Colonic mucosa (tissue), 4 donors: ENCODE data around the gene CSPG5. TPM values are rescaled to one million over a fixed set of nuclear protein-coding genes. Genes with fewer than 3 reads are reported as not detected.

Experiments
- DNase-seq: peaks from one replicate; pipeline ENCODE4 v3.0.0-alpha.2; 2020
- H3K27ac ChIP-seq: fragments of 200-600 bp; one replicate; pipeline ENCODE4 v1.8.0; 2021
- H3K27me3 ChIP-seq: fragments of 200-600 bp; one replicate; pipeline ENCODE4 v1.8.0; 2021
- H3K36me3 ChIP-seq: fragments of 200-600 bp; one replicate; pipeline ENCODE4 v1.8.0; 2021
- H3K4me1 ChIP-seq: fragments of 200-600 bp; one replicate; pipeline ENCODE4 v1.8.0; 2021; ENCODE audit warnings: mild to moderate bottlenecking
- H3K4me3 ChIP-seq: fragments of 200-600 bp; one replicate; pipeline ENCODE4 v1.8.0; 2021
- H3K9ac ChIP-seq, 2 donors: one replicate each; pipeline ENCODE4 v1.7.0; 2013; ENCODE audit warnings: control low read depth in 2 of 2, low read depth in 2 of 2, low read length in 2 of 2
- H3K9me3 ChIP-seq: fragments of 200-600 bp; one replicate; pipeline ENCODE4 v1.8.0; 2021
- intact Hi-C: fragments of 100-400 bp; cut with DNase I; formaldehyde crosslinking; loops from one replicate; pipeline ENCODE4 v1.14.1; 2022
- total RNA-seq, 2 donors: library from RNA; stranded (reverse); fragmentation: NEBNext Ultra II Directional in 1 of 2; extraction: Animal tissue kit (Norgen Biotek cat#: 25700) in 1 of 2; gene quantifications; one replicate each; pipeline ENCODE4 v1.2.1, GENCODE V29; 2021
- TF ChIP-seq, protein P1 (sequence below): fragments of 200-600 bp; IDR thresholded peaks from one replicate; pipeline ENCODE4 v1.8.0; 2022; ENCODE audit warnings: antibody characterized with exemption, mild to moderate bottlenecking
- donor health status: healthy.
- donor health status: DM: no; HTN: no; CAD: no.
- donor health status: DM: no; HTN: no; CAD: no.

CSPG5 gene
- total RNA-seq, 2 donors from 2014 or later: 0.66 to 0.74 TPM

- no peaks in the 10 kb centered on the region for H3K36me3 ChIP-seq
- no peaks in the 10 kb centered on the region for H3K9me3 ChIP-seq
- H3K27me3 ChIP-seq: peaks cover 14% of the 10 kb centered on the region
- no peak for DNase-seq
- TF ChIP-seq, protein P1, sequence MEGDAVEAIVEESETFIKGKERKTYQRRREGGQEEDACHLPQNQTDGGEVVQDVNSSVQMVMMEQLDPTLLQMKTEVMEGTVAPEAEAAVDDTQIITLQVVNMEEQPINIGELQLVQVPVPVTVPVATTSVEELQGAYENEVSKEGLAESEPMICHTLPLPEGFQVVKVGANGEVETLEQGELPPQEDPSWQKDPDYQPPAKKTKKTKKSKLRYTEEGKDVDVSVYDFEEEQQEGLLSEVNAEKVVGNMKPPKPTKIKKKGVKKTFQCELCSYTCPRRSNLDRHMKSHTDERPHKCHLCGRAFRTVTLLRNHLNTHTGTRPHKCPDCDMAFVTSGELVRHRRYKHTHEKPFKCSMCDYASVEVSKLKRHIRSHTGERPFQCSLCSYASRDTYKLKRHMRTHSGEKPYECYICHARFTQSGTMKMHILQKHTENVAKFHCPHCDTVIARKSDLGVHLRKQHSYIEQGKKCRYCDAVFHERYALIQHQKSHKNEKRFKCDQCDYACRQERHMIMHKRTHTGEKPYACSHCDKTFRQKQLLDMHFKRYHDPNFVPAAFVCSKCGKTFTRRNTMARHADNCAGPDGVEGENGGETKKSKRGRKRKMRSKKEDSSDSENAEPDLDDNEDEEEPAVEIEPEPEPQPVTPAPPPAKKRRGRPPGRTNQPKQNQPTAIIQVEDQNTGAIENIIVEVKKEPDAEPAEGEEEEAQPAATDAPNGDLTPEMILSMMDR: no peak
- H3K27ac ChIP-seq: no peak overlapping the region
- peaks cover 7% of the 10 kb centered on the region for H3K4me1 ChIP-seq
- H3K4me3 ChIP-seq: no peak overlapping the region
- intact Hi-C loops: no loop called here
- no peak overlapping the region for H3K9ac ChIP-seq
Observed at GRCh38 chr3:47579875-47580274, 1.2 kb upstream of the CSPG5 start.

DNA sequence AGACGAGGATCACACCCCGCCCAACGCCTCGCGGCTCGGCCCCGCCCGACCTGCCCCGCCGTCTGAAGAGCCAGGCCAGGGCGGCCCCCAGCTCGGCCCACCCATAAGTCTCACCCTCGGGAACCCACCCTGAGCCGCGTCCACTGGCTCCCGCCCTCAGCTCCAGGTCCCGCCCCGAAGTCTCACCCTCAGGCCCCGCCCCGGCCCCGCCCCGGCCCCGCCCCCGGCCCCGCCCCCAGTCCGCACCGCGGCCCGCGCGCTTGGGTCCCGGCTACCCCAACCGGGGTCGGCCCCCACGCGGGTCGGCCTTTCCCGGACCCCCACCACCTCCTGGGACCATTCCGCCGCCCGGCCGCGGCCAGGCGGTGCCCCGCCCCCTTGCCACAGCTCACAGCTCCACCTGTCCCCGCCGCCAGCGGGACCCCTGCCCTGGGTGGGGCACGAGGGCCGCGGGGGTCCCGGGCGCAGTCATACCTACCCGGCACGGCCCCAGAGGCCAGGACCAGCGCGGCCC lies 489 bp downstream of the CSPG5 start:
- no peaks in the 10 kb centered on the region for H3K9me3 ChIP-seq
- no peak overlapping the region for H3K27ac ChIP-seq
- H3K9ac ChIP-seq: no peak overlapping the region
- H3K36me3 ChIP-seq: no peaks in the 10 kb centered on the region
- DNase-seq: peak; percentile 39
- peak overlapping the region; percentile 65 for H3K4me3 ChIP-seq
- peaks cover 14% of the 10 kb centered on the region for H3K27me3 ChIP-seq
- intact Hi-C loops: no loop called here
- peaks cover 7% of the 10 kb centered on the region for H3K4me1 ChIP-seq
- TF ChIP-seq, protein P1: no peak

- H3K36me3 ChIP-seq: no peaks in the 10 kb centered on the region
- H3K27me3 ChIP-seq: peaks cover 14% of the 10 kb centered on the region
- H3K4me3 ChIP-seq: peak overlapping the region; percentile 65
- H3K9ac ChIP-seq: peak overlapping the region in 1 of 2 donors; percentile 27
- intact Hi-C loops: no loop called here
- TF ChIP-seq, protein P1: no peak
- no peak overlapping the region for H3K27ac ChIP-seq
- H3K9me3 ChIP-seq: no peaks in the 10 kb centered on the region
- peaks cover 7% of the 10 kb centered on the region for H3K4me1 ChIP-seq
- DNase-seq: peak; percentile 20
Observed at GRCh38 chr3:47577583-47578118, 1.0 kb downstream of the CSPG5 start.

GRCh38 chr3:47573190-47574172 lies 5.2 kb downstream of the CSPG5 start:
- Histone ChIP-seq H3K27ac (no peak overlapping the region), H3K4me3 (no peak overlapping the region), H3K9ac (no peak overlapping the region), H3K36me3 (no peaks in the 10 kb centered on the region), H3K27me3 (peaks cover 6% of the 10 kb centered on the region), H3K9me3 (no peaks in the 10 kb centered on the region), H3K4me1 (peaks cover 7% of the 10 kb centered on the region)
- no peak for DNase-seq
- intact Hi-C loops: no loop called here
- TF ChIP-seq, protein P1: no peak

DNA sequence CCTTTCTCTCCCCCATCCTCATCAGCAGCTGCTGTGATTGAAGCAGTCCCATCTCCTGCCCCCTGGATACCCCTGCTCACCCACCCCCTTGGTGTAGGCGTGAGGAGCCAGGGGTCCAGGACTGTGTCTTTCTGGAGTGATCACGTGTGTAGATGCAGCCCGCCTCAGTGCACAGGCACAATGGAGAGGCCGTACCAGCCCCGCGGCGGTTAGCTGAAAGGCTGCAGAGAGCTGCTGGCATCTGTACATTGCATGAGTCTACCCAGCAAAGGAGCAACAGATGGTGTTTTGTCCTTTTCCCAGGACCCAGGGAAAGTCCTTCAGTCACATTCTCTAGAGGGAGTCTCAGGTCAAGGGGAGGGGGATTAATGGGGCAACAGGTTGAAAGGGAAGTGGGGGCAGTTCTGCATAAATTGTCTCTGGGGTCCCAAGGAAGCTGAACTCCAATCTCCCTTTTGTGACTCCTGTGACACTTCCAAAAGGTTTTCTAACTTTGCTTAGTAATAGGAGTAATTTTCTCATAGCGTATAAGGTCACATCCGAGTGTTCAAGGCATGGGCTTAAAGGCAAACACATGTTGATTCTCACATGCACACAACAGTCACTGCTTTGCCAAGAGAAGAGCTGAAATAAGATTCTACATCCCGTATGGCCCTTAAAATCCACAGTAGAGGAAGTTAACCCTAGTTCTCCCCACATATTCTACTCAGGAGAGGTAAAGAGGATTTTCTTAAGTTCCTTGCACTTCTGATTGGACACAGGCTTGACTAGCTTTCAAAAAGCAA lies 7.1 kb downstream of the CSPG5 start:
- TF ChIP-seq, protein P1: no peak
- intact Hi-C loops: no loop called here
- no peak for DNase-seq

More for the DNA sequence above, 7.1 kb downstream of the CSPG5 start:
- Histone ChIP-seq H3K4me3 (no peak overlapping the region), H3K27me3 (no peaks in the 10 kb centered on the region), H3K4me1 (no peaks in the 10 kb centered on the region), H3K9ac (no peak overlapping the region), H3K27ac (no peak overlapping the region), H3K9me3 (no peaks in the 10 kb centered on the region), H3K36me3 (no peaks in the 10 kb centered on the region)
